Breast epithelium (tissue), 3 donors: ENCODE results near the gene INTS14.

Source experiments
- POLR2A ChIP-seq: fragments of 450-650 bp; IDR thresholded peaks from one replicate; pipeline ENCODE4 v1.6.1; 2016; ENCODE audit warnings: antibody characterized with exemption, mild to moderate bottlenecking, moderate library complexity
- TF ChIP-seq, protein P1 (sequence below), 3 donors: fragments of 450-650 bp; IDR thresholded peaks; one replicate each; pipeline ENCODE4 v1.5.1; 2016 to 2017; ENCODE audit warnings: antibody characterized with exemption in 3 of 3, mild to moderate bottlenecking in 3 of 3, moderate library complexity in 3 of 3

DNA sequence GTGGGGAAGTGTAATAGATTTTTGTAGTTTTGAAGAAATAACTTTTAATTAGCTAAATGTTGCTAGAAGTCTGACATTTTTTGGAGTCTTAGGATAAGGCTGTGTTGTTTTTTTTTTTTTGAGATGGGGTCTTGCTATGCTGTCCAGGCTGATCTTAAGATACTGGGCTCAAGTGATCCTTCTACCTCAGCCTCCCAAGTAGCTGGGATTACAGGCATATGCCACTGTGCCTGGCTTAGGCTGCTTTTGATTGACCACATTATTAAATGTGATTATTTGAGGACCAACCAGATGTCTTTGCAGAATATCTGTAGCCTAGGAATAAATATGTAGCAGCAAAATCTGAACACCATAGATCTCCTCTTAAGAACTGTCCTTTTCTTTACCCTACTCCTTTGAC, 51.0 kb downstream of the INTS14 start:
- TF ChIP-seq POLR2A, result no peak
- TF ChIP-seq, protein P1, sequence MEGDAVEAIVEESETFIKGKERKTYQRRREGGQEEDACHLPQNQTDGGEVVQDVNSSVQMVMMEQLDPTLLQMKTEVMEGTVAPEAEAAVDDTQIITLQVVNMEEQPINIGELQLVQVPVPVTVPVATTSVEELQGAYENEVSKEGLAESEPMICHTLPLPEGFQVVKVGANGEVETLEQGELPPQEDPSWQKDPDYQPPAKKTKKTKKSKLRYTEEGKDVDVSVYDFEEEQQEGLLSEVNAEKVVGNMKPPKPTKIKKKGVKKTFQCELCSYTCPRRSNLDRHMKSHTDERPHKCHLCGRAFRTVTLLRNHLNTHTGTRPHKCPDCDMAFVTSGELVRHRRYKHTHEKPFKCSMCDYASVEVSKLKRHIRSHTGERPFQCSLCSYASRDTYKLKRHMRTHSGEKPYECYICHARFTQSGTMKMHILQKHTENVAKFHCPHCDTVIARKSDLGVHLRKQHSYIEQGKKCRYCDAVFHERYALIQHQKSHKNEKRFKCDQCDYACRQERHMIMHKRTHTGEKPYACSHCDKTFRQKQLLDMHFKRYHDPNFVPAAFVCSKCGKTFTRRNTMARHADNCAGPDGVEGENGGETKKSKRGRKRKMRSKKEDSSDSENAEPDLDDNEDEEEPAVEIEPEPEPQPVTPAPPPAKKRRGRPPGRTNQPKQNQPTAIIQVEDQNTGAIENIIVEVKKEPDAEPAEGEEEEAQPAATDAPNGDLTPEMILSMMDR (IDR thresholded peaks at IDR 0.05), result no peak
